Upper lobe of right lung (tissue), 1 donor: ENCODE measurements around the gene CGB2. TPM values are rescaled to one million over a fixed set of nuclear protein-coding genes. Genes with fewer than 3 reads are reported as not detected.
A peak's percentile ranks its signal among the peaks of the same experiment; 100 is the strongest.
"Not testable (repeated sequence)": the region's sequence is repeated elsewhere in the genome, so short reads cannot be mapped to it uniquely, and the experiment has no call there.

Experiments
- ATAC-seq: fragments of 200-7000 bp; cut with Tn5 transposase; one replicate; pipeline ENCODE4 v1.9.1; 2020; ENCODE audit warnings: mild to moderate bottlenecking, moderate library complexity
- DNase-seq: peaks from one replicate; pipeline ENCODE4 v3.0.0-alpha.2; 2020
- H3K27ac ChIP-seq: fragments of 200-600 bp; one replicate; pipeline ENCODE4 v1.8.0; 2022
- H3K27me3 ChIP-seq: fragments of 200-600 bp; one replicate; pipeline ENCODE4 v1.8.0; 2022; ENCODE audit warnings: mild to moderate bottlenecking
- H3K36me3 ChIP-seq: fragments of 200-600 bp; one replicate; pipeline ENCODE4 v1.8.0; 2022
- H3K4me1 ChIP-seq: fragments of 200-600 bp; one replicate; pipeline ENCODE4 v1.8.0; 2022
- H3K4me3 ChIP-seq: fragments of 200-600 bp; one replicate; pipeline ENCODE4 v1.8.0; 2022; ENCODE audit warnings: mild to moderate bottlenecking
- H3K9me3 ChIP-seq: fragments of 200-600 bp; one replicate; pipeline ENCODE4 v1.8.0; 2022
- CTCF ChIP-seq: fragments of 200-600 bp; IDR thresholded peaks from one replicate; pipeline ENCODE4 v1.8.0; 2022; ENCODE audit warnings: antibody characterized with exemption
- intact Hi-C: fragments of 100-400 bp; cut with DNase I; formaldehyde crosslinking; loops from one replicate; pipeline ENCODE4 v1.11.0; 2022
- total RNA-seq: library from RNA; stranded (reverse); fragmentation: NEBNext Ultra II Directional; extraction: Animal tissue kit (Norgen Biotek cat#: 25700); gene quantifications from one replicate; pipeline ENCODE4 v1.2.1, GENCODE V29; 2021
- donor health status: DM: no; HTN: yes; CAD: no; lungs with severe emphysema.

CGB2 gene
- total RNA-seq, 1 donor from 2014 or later, result not detected

- DNase-seq (peak; percentile 94), ATAC-seq (peak; percentile 84)
- peaks cover 9% of the 10 kb centered on the region for H3K36me3 ChIP-seq
- H3K9me3 ChIP-seq, result no peaks in the 10 kb centered on the region
- peaks cover 26% of the 10 kb centered on the region for H3K4me1 ChIP-seq
- no peak for TF ChIP-seq CTCF
- H3K27ac ChIP-seq, result no peak overlapping the region
- no peaks in the 10 kb centered on the region for H3K27me3 ChIP-seq
- intact Hi-C loops, result no loop called here
- H3K4me3 ChIP-seq, result peak overlapping the region; percentile 54
These were observed 12.3 kb upstream of the CGB2 start for GRCh38 chr19:49019242-49019932.

GRCh38 chr19:49020342-49020741, 11.3 kb upstream of the CGB2 start:
- Histone ChIP-seq H3K4me1 (peaks cover 26% of the 10 kb centered on the region), H3K27ac (no peak overlapping the region), H3K4me3 (no peak overlapping the region), H3K9me3 (no peaks in the 10 kb centered on the region), H3K36me3 (peaks cover 4% of the 10 kb centered on the region), H3K27me3 (no peaks in the 10 kb centered on the region)
- no peak for ATAC-seq
- intact Hi-C loops, result no loop called here
- no peak for TF ChIP-seq CTCF
- no peak for DNase-seq

DNA sequence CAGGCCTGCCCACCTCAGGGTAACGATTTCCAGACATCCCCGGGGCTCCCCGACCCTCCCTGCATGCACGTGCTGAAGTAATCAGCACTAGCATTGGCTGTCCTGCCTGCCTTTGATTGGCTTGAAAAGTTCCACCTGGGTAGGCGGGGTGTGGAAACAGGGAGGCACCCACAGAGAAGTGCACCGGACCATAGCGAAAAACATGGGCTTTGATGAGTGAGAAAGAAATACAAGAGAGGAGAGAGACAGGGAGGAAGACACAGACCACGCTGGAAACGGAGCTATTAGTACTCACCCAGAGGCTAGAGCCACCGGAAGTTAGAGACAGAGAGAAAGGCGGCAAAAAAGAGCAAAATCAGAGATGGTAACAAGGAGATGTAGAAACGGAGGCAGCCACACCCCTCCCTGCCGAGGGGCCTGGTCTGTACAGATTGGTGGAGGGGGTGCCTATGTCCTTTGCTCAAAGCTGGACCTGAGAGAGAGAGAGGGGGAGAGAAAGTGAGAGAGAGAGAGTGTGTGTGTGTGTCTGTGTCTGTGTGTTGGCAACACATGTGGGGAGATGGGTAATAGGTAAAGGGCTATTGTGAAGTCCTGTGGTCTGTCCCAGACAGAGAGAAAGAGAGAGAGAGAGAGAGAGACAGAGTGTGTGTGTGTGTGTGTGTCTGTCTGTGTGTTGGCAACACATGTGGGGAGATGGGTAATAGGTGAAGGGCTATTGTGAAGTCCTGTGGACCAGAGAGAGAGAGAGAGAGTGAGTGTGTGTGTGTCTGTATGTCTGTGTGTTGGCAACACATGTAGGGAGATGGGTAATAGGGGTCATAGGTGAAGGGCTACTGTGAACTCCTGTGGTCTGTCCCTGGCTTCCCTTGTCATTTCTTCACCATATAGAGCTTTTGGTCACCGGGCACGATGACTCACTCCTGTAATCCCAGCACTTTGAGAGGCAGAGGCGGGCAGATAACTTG, 10.5 kb upstream of the CGB2 start:
- intact Hi-C loops, result no loop called here
- H3K27ac ChIP-seq, result no peak overlapping the region
- H3K9me3 ChIP-seq, result no peaks in the 10 kb centered on the region
- peaks cover 26% of the 10 kb centered on the region for H3K4me1 ChIP-seq
- no peaks in the 10 kb centered on the region for H3K36me3 ChIP-seq
- H3K4me3 ChIP-seq, result no peak overlapping the region
- TF ChIP-seq CTCF, result no peak
- DNase-seq (no peak), ATAC-seq (peak; percentile 42)
- H3K27me3 ChIP-seq, result no peaks in the 10 kb centered on the region

DNA sequence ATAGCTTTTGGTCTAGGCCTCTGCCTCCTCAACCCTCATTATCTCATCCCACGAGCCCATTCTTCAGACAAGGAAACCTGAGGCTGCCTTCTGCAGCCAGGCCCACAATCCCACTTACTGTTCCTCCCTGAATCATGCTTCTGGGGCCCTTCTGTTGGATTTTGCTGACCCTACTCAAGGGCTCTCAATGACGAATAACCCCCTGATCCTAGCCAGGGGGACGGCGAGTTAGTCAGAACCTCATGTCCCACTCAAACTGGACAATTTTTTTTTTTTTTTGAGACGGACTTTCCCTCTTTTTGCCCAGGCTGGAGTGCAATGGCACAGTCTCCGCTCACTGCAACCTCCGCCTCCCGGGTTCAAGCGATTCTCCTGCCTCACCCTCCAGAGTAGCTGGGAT, 9.6 kb upstream of the CGB2 start:
- TF ChIP-seq CTCF, result no peak
- Histone ChIP-seq H3K9me3 (no peaks in the 10 kb centered on the region), H3K36me3 (no peaks in the 10 kb centered on the region), H3K4me3 (no peak overlapping the region), H3K4me1 (peaks cover 26% of the 10 kb centered on the region), H3K27me3 (no peaks in the 10 kb centered on the region), H3K27ac (no peak overlapping the region)
- intact Hi-C loops, result no loop called here
- DNase-seq (no peak), ATAC-seq (no peak)

- H3K4me1 ChIP-seq, DNase-seq, H3K36me3 ChIP-seq, intact Hi-C loops, H3K27me3 ChIP-seq, ATAC-seq, H3K9me3 ChIP-seq, H3K27ac ChIP-seq, H3K4me3 ChIP-seq: not testable (repeated sequence)
These were observed 7.5 kb upstream of the CGB2 start, which contains the start of gene CGB3 for GRCh38 chr19:49024233-49024632. Gene CGB3, minus strand, starts transcription at chr19:49024333. Its CDS starts 362 bp downstream, at chr19:49023971.

- H3K9me3 ChIP-seq, H3K4me1 ChIP-seq, H3K27ac ChIP-seq, ATAC-seq, intact Hi-C loops, DNase-seq, H3K4me3 ChIP-seq, H3K27me3 ChIP-seq, H3K36me3 ChIP-seq: not testable (repeated sequence)
These were observed 6.6 kb upstream of the CGB2 start for GRCh38 chr19:49025088-49025487.

- H3K4me1 ChIP-seq, intact Hi-C loops, H3K27ac ChIP-seq, H3K27me3 ChIP-seq, DNase-seq, H3K4me3 ChIP-seq, ATAC-seq, H3K36me3 ChIP-seq, H3K9me3 ChIP-seq: not testable (repeated sequence)
These were observed 6.1 kb upstream of the CGB2 start for GRCh38 chr19:49025599-49025998.

DNA sequence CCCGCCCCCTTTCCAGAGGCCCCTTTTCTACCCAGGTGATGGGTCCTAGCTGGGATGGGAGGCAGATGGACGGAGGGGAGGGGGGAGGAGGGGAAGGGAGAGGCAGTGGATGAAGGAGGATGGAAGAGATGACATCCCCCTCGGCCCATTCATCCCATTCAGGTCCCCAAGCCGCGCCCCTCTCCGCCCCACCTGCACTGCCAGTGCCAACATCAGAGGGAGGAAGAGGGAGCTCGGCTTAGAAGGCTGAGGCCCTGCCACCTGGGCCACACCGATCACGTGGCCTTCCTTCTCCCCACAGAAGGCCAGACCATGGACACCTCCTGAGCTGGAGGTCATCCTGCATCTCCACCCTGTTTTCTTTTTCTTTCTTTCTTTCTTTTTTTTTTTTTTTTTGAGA, 3.0 kb upstream of the CGB2 start:
- H3K4me3 ChIP-seq, H3K4me1 ChIP-seq, intact Hi-C loops, H3K27ac ChIP-seq, H3K36me3 ChIP-seq, H3K9me3 ChIP-seq, H3K27me3 ChIP-seq, DNase-seq: not testable (repeated sequence)
- peak; percentile 14 for ATAC-seq

- H3K27ac ChIP-seq, H3K9me3 ChIP-seq, H3K4me1 ChIP-seq, H3K36me3 ChIP-seq, ATAC-seq, H3K4me3 ChIP-seq, DNase-seq, intact Hi-C loops, H3K27me3 ChIP-seq: not testable (repeated sequence)
These were observed 1.9 kb upstream of the CGB2 start for GRCh38 chr19:49029749-49030148.

- H3K27me3 ChIP-seq, DNase-seq, H3K9me3 ChIP-seq, intact Hi-C loops, H3K4me1 ChIP-seq, H3K36me3 ChIP-seq, H3K27ac ChIP-seq, H3K4me3 ChIP-seq, ATAC-seq: not testable (repeated sequence)
These were observed 1.4 kb upstream of the CGB2 start for GRCh38 chr19:49030323-49030722.
